ENCODE results near the gene LRRC19. TPM values are rescaled to one million over a fixed set of nuclear protein-coding genes. Genes with fewer than 3 reads are reported as not detected.

Gene LRRC19
- total and polyA plus RNA-seq, 2 donors (not counting 1 experiment from before 2014, with no cell fraction given): not detected

- Histone ChIP-seq H2AFZ (ENCODE audit: insufficient read depth, low read depth, low read length, poor library complexity, severe bottlenecking) (no peak overlapping the region), H3K4me3 (ENCODE audit: control extremely low read depth in 1 of 5, extremely low read depth in 1 of 5, insufficient read depth in 1 of 5, low read depth in 2 of 5, low read length in 4 of 5) (no peak overlapping the region), H3K9ac (ENCODE audit: low read length) (no peak overlapping the region), H3K4me1 (ENCODE audit: control insufficient read depth in 2 of 2, insufficient read depth in 2 of 2, low read length in 2 of 2) (no peaks in the 10 kb centered on the region), H4K20me1 (ENCODE audit: control insufficient read depth, insufficient read depth, low read length, poor library complexity, severe bottlenecking) (no peaks in the 10 kb centered on the region), H3K79me2 (ENCODE audit: control insufficient read depth, insufficient read depth, low read length) (no peaks in the 10 kb centered on the region), H3K27ac (ENCODE audit: low read length in 2 of 2) (no peak overlapping the region), H3K4me2 (replicated peaks; ENCODE audit: low read depth, low read length, poor library complexity, severe bottlenecking) (no peak overlapping the region), H3K9me3 (ENCODE audit: control extremely low read depth in 1 of 3, control insufficient read depth in 2 of 3, insufficient read depth in 1 of 3, low read length in 2 of 3) (no peaks in the 10 kb centered on the region), H3K27me3 (replicated peaks in 1 of 4; ENCODE audit: control extremely low read depth in 1 of 4, control insufficient read depth in 3 of 4, insufficient read depth in 4 of 4, low read length in 3 of 4) (no peaks in the 10 kb centered on the region), H3K36me3 (replicated peaks in 1 of 2; ENCODE audit: control extremely low read depth in 1 of 2, control insufficient read depth in 1 of 2, extremely low read depth in 1 of 2, insufficient read depth in 2 of 2, low read length in 1 of 2) (peaks cover 0 to 6% of the 10 kb centered on the region in 2 experiments)
- no peak for TF ChIP-seq CTCF (IDR thresholded peaks at IDR 0.05)
- no peak for TF ChIP-seq EZH2 (IDR thresholded peaks at IDR 0.05; ENCODE audit: borderline replicate concordance, insufficient read depth, low read depth, low read length, poor library complexity, severe bottlenecking)
- Mint-ChIP-seq H3K27ac (no peak overlapping the region), H3K4me1 (no peaks in the 10 kb centered on the region), H3K9me3 (ENCODE audit: insufficient read depth) (no peaks in the 10 kb centered on the region), H3K27me3 (no peaks in the 10 kb centered on the region), H3K4me3 (no peak overlapping the region)
- ChIA-PET POLR2A (no interaction called here), CTCF (no interaction called here)
- DNase-seq (no peak), ATAC-seq (ENCODE audit: low read depth) (no peak)
- no CpG with 5 or more reads among the region's 2 CpGs for WGBS (ENCODE audit: insufficient coverage)
- intact Hi-C loops (cut with micrococcal nuclease): no loop called here
Measured at GRCh38 chr9:26995810-26996209, 9.7 kb downstream of the LRRC19 start.

- WGBS (ENCODE audit: insufficient coverage): 0% methylated on average over 1 of the region's 1 CpG
- no peaks in the 10 kb centered on the region for H3K27me3 Mint-ChIP-seq
- no peak for ATAC-seq (ENCODE audit: low read depth)
- DNase-seq: no peak
- intact Hi-C loops (cut with micrococcal nuclease): no loop called here
- no peaks in the 10 kb centered on the region for H3K4me1 Mint-ChIP-seq
- no peaks in the 10 kb centered on the region for H3K79me2 ChIP-seq (ENCODE audit: control insufficient read depth, insufficient read depth, low read length)
- H4K20me1 ChIP-seq (ENCODE audit: control insufficient read depth, insufficient read depth, low read length, poor library complexity, severe bottlenecking): no peaks in the 10 kb centered on the region
- no peak overlapping the region for H3K4me2 ChIP-seq (replicated peaks; ENCODE audit: low read depth, low read length, poor library complexity, severe bottlenecking)
- H3K27ac ChIP-seq (ENCODE audit: low read length in 2 of 2): no peak overlapping the region
- H3K9me3 Mint-ChIP-seq (ENCODE audit: insufficient read depth): peaks cover 3% of the 10 kb centered on the region
- H3K27ac Mint-ChIP-seq: no peak overlapping the region
- no peak for TF ChIP-seq CTCF (IDR thresholded peaks at IDR 0.05)
- TF ChIP-seq EZH2 (IDR thresholded peaks at IDR 0.05; ENCODE audit: borderline replicate concordance, insufficient read depth, low read depth, low read length, poor library complexity, severe bottlenecking): no peak
- CTCF ChIA-PET: no interaction called here
- no peaks in the 10 kb centered on the region for H3K4me1 ChIP-seq (ENCODE audit: control insufficient read depth in 2 of 2, insufficient read depth in 2 of 2, low read length in 2 of 2)
- no peaks in the 10 kb centered on the region for H3K27me3 ChIP-seq (replicated peaks in 1 of 4; ENCODE audit: control extremely low read depth in 1 of 4, control insufficient read depth in 3 of 4, insufficient read depth in 4 of 4, low read length in 3 of 4)
- no peak overlapping the region for H3K9ac ChIP-seq (ENCODE audit: low read length)
- no peak overlapping the region for H2AFZ ChIP-seq (ENCODE audit: insufficient read depth, low read depth, low read length, poor library complexity, severe bottlenecking)
- POLR2A ChIA-PET: no interaction called here
- no peak overlapping the region for H3K4me3 ChIP-seq (ENCODE audit: control extremely low read depth in 1 of 5, extremely low read depth in 1 of 5, insufficient read depth in 1 of 5, low read depth in 2 of 5, low read length in 4 of 5)
- no peak overlapping the region for H3K4me3 Mint-ChIP-seq
- no peaks in the 10 kb centered on the region for H3K9me3 ChIP-seq (ENCODE audit: control extremely low read depth in 1 of 3, control insufficient read depth in 2 of 3, insufficient read depth in 1 of 3, low read length in 2 of 3)
- H3K36me3 ChIP-seq (replicated peaks in 1 of 2; ENCODE audit: control extremely low read depth in 1 of 2, control insufficient read depth in 1 of 2, extremely low read depth in 1 of 2, insufficient read depth in 2 of 2, low read length in 1 of 2): peaks cover 0 to 13% of the 10 kb centered on the region in 2 experiments
Measured at GRCh38 chr9:26983340-26983739, 22.1 kb downstream of the LRRC19 start.
